Measurements from ENCODE around the gene SLC6A18. TPM values are rescaled to one million over a fixed set of nuclear protein-coding genes. Genes with fewer than 3 reads are reported as not detected.

SLC6A18 gene
- total RNA-seq, 1 donor from 2014 or later, result not detected

DNA sequence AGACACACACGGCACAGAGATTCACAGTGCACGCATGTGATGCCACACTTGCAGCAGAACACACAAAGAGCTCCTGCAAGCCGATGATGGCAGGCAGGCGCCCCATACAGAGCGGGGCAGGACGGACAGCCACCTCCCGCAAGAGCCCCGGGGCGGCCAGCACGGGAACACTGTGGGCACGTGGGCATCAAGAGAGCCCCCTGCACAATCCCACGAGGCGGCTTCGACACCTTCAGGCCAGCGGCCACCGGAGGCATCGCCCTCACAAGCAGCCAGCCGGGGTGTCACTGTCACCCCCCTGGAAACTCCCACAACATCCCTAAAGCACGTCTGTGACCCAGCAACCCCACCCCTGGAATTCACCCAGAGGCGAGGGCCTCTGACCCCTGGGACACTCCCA is 51.7 kb downstream of the SLC6A18 start:
- no peaks in the 10 kb centered on the region for H3K36me3 Mint-ChIP-seq (ENCODE audit: insufficient read depth)
- no peaks in the 10 kb centered on the region for H3K27me3 Mint-ChIP-seq
- H3K27ac Mint-ChIP-seq, result no peak overlapping the region
- TF ChIP-seq, protein P1, sequence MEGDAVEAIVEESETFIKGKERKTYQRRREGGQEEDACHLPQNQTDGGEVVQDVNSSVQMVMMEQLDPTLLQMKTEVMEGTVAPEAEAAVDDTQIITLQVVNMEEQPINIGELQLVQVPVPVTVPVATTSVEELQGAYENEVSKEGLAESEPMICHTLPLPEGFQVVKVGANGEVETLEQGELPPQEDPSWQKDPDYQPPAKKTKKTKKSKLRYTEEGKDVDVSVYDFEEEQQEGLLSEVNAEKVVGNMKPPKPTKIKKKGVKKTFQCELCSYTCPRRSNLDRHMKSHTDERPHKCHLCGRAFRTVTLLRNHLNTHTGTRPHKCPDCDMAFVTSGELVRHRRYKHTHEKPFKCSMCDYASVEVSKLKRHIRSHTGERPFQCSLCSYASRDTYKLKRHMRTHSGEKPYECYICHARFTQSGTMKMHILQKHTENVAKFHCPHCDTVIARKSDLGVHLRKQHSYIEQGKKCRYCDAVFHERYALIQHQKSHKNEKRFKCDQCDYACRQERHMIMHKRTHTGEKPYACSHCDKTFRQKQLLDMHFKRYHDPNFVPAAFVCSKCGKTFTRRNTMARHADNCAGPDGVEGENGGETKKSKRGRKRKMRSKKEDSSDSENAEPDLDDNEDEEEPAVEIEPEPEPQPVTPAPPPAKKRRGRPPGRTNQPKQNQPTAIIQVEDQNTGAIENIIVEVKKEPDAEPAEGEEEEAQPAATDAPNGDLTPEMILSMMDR (IDR thresholded peaks at IDR 0.05; ENCODE audit: unreplicated experiment), result no peak
- H3K9me3 Mint-ChIP-seq (ENCODE audit: low read depth), result no peaks in the 10 kb centered on the region
- no peak overlapping the region for H3K4me3 Mint-ChIP-seq (ENCODE audit: low read depth)
- no peak for DNase-seq (ENCODE audit: low spot score, unreplicated experiment)
- H3K4me1 Mint-ChIP-seq (ENCODE audit: low read depth), result no peaks in the 10 kb centered on the region

DNA sequence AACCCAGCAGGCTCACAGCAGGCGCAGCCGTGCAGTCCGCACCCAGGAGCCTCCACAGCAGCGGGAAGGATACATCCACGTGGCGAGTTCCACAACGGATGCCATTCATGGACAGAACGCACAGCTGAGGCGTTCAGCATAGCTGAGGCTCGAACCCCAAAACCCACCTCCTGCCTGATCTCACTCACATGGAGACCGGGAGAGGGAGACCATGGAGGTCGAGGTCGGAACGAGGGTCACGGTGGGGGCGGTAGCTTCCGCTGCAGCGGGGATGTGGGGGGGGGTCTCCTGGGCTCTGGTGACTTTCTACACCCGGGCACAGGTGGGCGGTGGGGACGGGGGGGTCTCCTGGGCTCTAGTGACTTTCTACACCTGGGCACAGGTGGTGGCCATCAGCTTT is 52.1 kb downstream of the SLC6A18 start:
- no peaks in the 10 kb centered on the region for H3K27me3 Mint-ChIP-seq

DNA sequence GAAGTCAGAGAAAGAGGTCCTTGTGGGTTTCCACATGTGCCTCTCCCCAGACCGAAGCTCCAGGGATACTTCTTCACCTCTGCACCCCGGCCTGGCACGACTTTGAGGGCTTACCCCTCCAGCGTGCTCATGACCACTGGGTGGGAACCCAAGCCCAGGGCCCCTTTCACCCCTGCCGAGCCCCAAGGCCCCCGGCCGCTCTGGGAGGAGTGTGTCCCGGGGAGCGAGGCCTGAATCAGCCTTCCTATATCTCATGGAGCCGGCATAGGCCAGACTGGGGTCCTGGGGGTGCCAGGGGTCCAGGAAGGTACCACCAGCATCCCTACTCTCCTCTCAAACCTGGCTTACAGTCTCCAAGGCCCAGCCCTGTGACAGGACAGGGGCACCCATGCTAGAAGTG is 52.6 kb downstream of the SLC6A18 start:
- H3K27ac Mint-ChIP-seq, result no peak overlapping the region
- no peaks in the 10 kb centered on the region for H3K27me3 Mint-ChIP-seq
- no peak for DNase-seq (ENCODE audit: low spot score, unreplicated experiment)
- H3K4me3 Mint-ChIP-seq (ENCODE audit: low read depth), result no peak overlapping the region
- TF ChIP-seq, protein P1 (IDR thresholded peaks at IDR 0.05; ENCODE audit: unreplicated experiment), result no peak
- H3K4me1 Mint-ChIP-seq (ENCODE audit: low read depth), result no peaks in the 10 kb centered on the region
- H3K9me3 Mint-ChIP-seq (ENCODE audit: low read depth), result no peaks in the 10 kb centered on the region
- no peaks in the 10 kb centered on the region for H3K36me3 Mint-ChIP-seq (ENCODE audit: insufficient read depth)

More for the DNA sequence above, 52.1 kb downstream of the SLC6A18 start:
- Mint-ChIP-seq H3K4me1 (ENCODE audit: low read depth) (no peaks in the 10 kb centered on the region), H3K27ac (no peak overlapping the region), H3K4me3 (ENCODE audit: low read depth) (no peak overlapping the region), H3K9me3 (ENCODE audit: low read depth) (no peaks in the 10 kb centered on the region), H3K36me3 (ENCODE audit: insufficient read depth) (no peaks in the 10 kb centered on the region)
- no peak for DNase-seq (ENCODE audit: low spot score, unreplicated experiment)
- TF ChIP-seq, protein P1 (IDR thresholded peaks at IDR 0.05; ENCODE audit: unreplicated experiment), result no peak

DNA sequence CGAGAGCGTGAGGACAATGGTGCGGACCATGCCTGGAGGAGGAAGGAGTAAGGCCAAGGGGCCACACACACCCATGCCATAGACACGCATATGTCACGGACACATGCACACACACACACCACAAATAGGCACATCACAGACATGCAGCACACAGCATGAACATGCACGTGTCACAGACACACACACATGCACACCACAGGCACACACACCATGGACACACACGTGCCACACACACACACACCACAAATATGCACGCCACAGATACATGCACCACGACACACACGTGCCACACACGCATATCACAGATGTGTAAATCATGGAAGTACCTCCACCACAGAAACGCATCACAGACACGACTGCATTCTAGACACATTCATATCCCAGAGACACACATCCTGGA is 53.0 kb downstream of the SLC6A18 start:
- H3K4me3 Mint-ChIP-seq (ENCODE audit: low read depth), result no peak overlapping the region
- no peaks in the 10 kb centered on the region for H3K4me1 Mint-ChIP-seq (ENCODE audit: low read depth)
- TF ChIP-seq, protein P1 (IDR thresholded peaks at IDR 0.05; ENCODE audit: unreplicated experiment), result no peak
- no peaks in the 10 kb centered on the region for H3K9me3 Mint-ChIP-seq (ENCODE audit: low read depth)
- H3K36me3 Mint-ChIP-seq (ENCODE audit: insufficient read depth), result no peaks in the 10 kb centered on the region
- H3K27ac Mint-ChIP-seq, result no peak overlapping the region
- no peak for DNase-seq (ENCODE audit: low spot score, unreplicated experiment)
- H3K27me3 Mint-ChIP-seq, result no peaks in the 10 kb centered on the region

DNA sequence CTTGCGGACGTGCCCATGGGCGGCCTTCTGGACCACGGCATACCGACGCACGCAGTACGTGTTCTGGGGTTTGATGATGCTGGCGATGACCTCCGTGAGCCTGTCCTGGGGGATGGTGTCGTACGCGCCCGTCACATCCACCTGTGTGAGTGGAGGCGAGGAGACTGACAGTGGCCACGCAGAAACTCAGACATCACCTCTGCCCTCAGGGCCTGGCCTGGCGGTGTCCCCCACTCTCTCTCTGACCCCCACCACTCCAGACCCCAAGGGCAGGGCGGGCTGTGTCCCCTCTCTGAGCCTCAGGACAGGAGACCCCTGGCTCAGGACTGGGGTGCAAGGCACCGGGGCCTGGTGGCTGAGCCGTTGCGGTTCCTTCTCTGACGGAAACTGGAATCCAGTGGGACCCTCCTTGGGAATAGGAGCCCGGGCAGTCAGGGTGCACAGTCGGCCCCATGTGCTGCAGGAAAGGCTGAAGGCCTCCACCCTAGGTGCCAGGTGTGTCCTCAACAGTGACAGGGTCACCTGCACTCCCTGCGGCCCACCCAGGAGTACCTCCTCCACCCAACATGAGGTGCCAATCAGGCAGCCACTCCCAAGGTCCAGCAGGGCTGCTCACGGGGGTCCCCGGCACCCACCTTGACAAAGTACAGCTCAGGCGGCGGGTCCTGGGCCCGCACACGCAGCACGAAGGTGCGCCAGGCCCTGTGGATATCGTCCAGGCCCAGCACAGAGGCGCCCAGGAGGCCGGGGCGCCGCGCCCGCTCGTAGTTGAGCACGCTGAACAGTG is 53.7 kb downstream of the SLC6A18 start:
- DNase-seq (ENCODE audit: low spot score, unreplicated experiment), result no peak
- no peak overlapping the region for H3K27ac Mint-ChIP-seq
- TF ChIP-seq, protein P1 (IDR thresholded peaks at IDR 0.05; ENCODE audit: unreplicated experiment), result no peak
- H3K4me1 Mint-ChIP-seq (ENCODE audit: low read depth), result no peaks in the 10 kb centered on the region
- no peak overlapping the region for H3K4me3 Mint-ChIP-seq (ENCODE audit: low read depth)
- no peaks in the 10 kb centered on the region for H3K9me3 Mint-ChIP-seq (ENCODE audit: low read depth)
- H3K36me3 Mint-ChIP-seq (ENCODE audit: insufficient read depth), result no peaks in the 10 kb centered on the region
- no peaks in the 10 kb centered on the region for H3K27me3 Mint-ChIP-seq
